DOHH2 (cell line): ENCODE measurements around the gene ZFPM1.

Source experiments
- CTCF ChIP-seq: fragments of 200-600 bp; sonication (generic); IDR thresholded peaks from one replicate; pipeline ENCODE4 v1.5.1; 2014; ENCODE audit warnings: antibody characterized with exemption, mild to moderate bottlenecking, low read depth, low read length; ENCODE audit not compliant: poor library complexity, severe bottlenecking
- EZH2phosphoT487 ChIP-seq: fragments of 200-600 bp; sonication (generic); IDR thresholded peaks from 2 replicates; pipeline ENCODE4 v1.6.1; 2017; ENCODE audit warnings: borderline replicate concordance, mild to moderate bottlenecking, antibody characterized with exemption, low read length, moderate library complexity, mixed read lengths

- TF ChIP-seq CTCF (no peak), EZH2phosphoT487 (no peak)
Measured at GRCh38 chr16:88500255-88500661, 47.2 kb downstream of the ZFPM1 start.
